ENCODE results near the gene WNT9A.

- TF ChIP-seq CTCF (IDR thresholded peaks at IDR 0.05) (no peak), SMAD3 (CRISPR knock-in tag; IDR thresholded peaks at IDR 0.05; ENCODE audit: borderline replicate concordance) (no peak), IRF1 (CRISPR knock-in tag; IDR thresholded peaks at IDR 0.05) (no peak), GABPB1 (CRISPR knock-in tag; IDR thresholded peaks at IDR 0.05) (no peak), ATF6 (CRISPR knock-in tag; IDR thresholded peaks at IDR 0.05) (no peak), FOXP4 (CRISPR knock-in tag; IDR thresholded peaks at IDR 0.05) (no peak), MAX (CRISPR knock-in tag; IDR thresholded peaks at IDR 0.05) (no peak), NFE2L1 (CRISPR knock-in tag; IDR thresholded peaks at IDR 0.05) (no peak), PRRX2 (CRISPR knock-in tag; IDR thresholded peaks at IDR 0.05) (no peak), ZSCAN18 (CRISPR knock-in tag; IDR thresholded peaks at IDR 0.05) (no peak), PREB (CRISPR knock-in tag; IDR thresholded peaks at IDR 0.05; ENCODE audit: borderline replicate concordance) (no peak), ZNF232 (CRISPR knock-in tag; IDR thresholded peaks at IDR 0.05) (no peak), SP1 (CRISPR knock-in tag; conservative IDR thresholded peaks at IDR 0.05) (no peak)
Measured at GRCh38 chr1:227996187-227996950, 48.6 kb upstream of the WNT9A start.
